ENCODE measurements around the gene TEX28. TPM values are rescaled to one million over a fixed set of nuclear protein-coding genes. Genes with fewer than 3 reads are reported as not detected.

TEX28 gene
- total RNA-seq, 1 experiment from 2014 or later: not detected

GRCh38 chrX:154333837-154334271 lies 38.9 kb upstream of the TEX28 start (continued):
- no peak for TF ChIP-seq CTCF (IDR thresholded peaks at IDR 0.05 in 2 of 3, conservative IDR thresholded peaks at IDR 0.05 in 1 of 3; ENCODE audit: borderline replicate concordance in 1 of 3, insufficient read depth in 1 of 3, low read depth in 2 of 3, low read length in 2 of 3)
- TF ChIP-seq EZH2phosphoT487 (IDR thresholded peaks at IDR 0.05; ENCODE audit: borderline replicate concordance): no peak
- no peak for TF ChIP-seq RAD21 (IDR thresholded peaks at IDR 0.05; ENCODE audit: low read depth)
- no peak for TF ChIP-seq SRF (IDR thresholded peaks at IDR 0.05; ENCODE audit: low read depth)
- TF ChIP-seq EZH2 (IDR thresholded peaks at IDR 0.05): no peak
- TF ChIP-seq ZFX (IDR thresholded peaks at IDR 0.05): no peak
- TF ChIP-seq REST (IDR thresholded peaks at IDR 0.05; ENCODE audit: low read depth): no peak
- no peak for TF ChIP-seq EGR1 (IDR thresholded peaks at IDR 0.05; ENCODE audit: low read depth)
- no peak for TF ChIP-seq SP1 (IDR thresholded peaks at IDR 0.05; ENCODE audit: low read depth)
- no peak for TF ChIP-seq MAX (IDR thresholded peaks at IDR 0.05)
- TF ChIP-seq FOSL1 (IDR thresholded peaks at IDR 0.05; ENCODE audit: low read depth): no peak
- TF ChIP-seq TCF7L2 (IDR thresholded peaks at IDR 0.05; ENCODE audit: borderline replicate concordance, extremely low read depth, insufficient read depth, insufficient read length): no peak

Data from HCT116 (cell line).